H1 (cell line): ENCODE measurements around the gene FAR1. TPM values are rescaled to one million over a fixed set of nuclear protein-coding genes. Genes with fewer than 3 reads are reported as not detected.

Experiments
- CTCF ChIA-PET: fragments of 300-600 bp; sonication (Branson Sonifier 250); formaldehyde crosslinking; loops from one replicate; lab custom pipeline; 2021; ENCODE audit not compliant: partially characterized antibody; lab: Charles Lee
- POLR2A ChIA-PET: fragments of 300-600 bp; sonication (Branson Sonifier 250); formaldehyde crosslinking; loops from one replicate; lab custom pipeline; 2021; ENCODE audit warnings: inconsistent platforms; ENCODE audit not compliant: partially characterized antibody; lab: Charles Lee
- DNase-seq, 2 experiments: peaks; one replicate each; pipeline versions ENCODE4 v3.0.0 to v3.0.0-alpha.2; 2010 to 2022; ENCODE audit warnings: low spot score in 2 of 2, low read depth in 1 of 2, mixed read lengths in 1 of 2
- FAIRE-seq: peaks from 2 replicates; lab custom pipeline; 2011; peaks lifted over from hg19 to GRCh38; lab: Jason Lieb, UNC
- H2AFZ ChIP-seq: 2 replicates; pipeline ENCODE4 v1.8.1; 2012; ENCODE audit warnings: low read length, inconsistent platforms
- H2AK5ac ChIP-seq: 2 replicates; pipeline ENCODE4 v1.6.1; 2013; ENCODE audit warnings: low read depth, low read length
- H2BK120ac ChIP-seq: replicated peaks from 2 replicates; pipeline ENCODE3; 2013; ENCODE audit warnings: low read depth, low read length, inconsistent platforms
- H2BK12ac ChIP-seq: 2 replicates; pipeline ENCODE4 v1.6.1; 2013; ENCODE audit warnings: low read depth, low read length
- H2BK15ac ChIP-seq: 2 replicates; pipeline ENCODE4 v1.6.1; 2013; ENCODE audit warnings: low read length
- H2BK20ac ChIP-seq: 2 replicates; pipeline ENCODE4 v1.6.1; 2013; ENCODE audit warnings: low read length
- H2BK5ac ChIP-seq: 2 replicates; pipeline ENCODE4 v1.6.1; 2013; ENCODE audit warnings: low read depth, low read length
- H3K14ac ChIP-seq: 2 replicates; pipeline ENCODE4 v1.6.1; 2013; ENCODE audit warnings: inconsistent platforms; ENCODE audit not compliant: insufficient read length
- H3K18ac ChIP-seq: 2 replicates; pipeline ENCODE4 v1.6.1; 2013; ENCODE audit warnings: low read length; ENCODE audit errors: extremely low read depth
- H3K23ac ChIP-seq: 2 replicates; pipeline ENCODE4 v1.6.1; 2013; ENCODE audit warnings: inconsistent platforms; ENCODE audit not compliant: insufficient read length
- H3K23me2 ChIP-seq: 2 replicates; pipeline ENCODE4 v1.6.1; 2013; ENCODE audit warnings: low read depth, low read length
- H3K27ac ChIP-seq: 2 replicates; pipeline ENCODE4 v1.6.1; 2011; ENCODE audit warnings: low read depth, low read length, inconsistent platforms
- H3K27me3 ChIP-seq, 4 experiments: replicated peaks in 1 of 4; 1 replicate in 1 of 4; 2 replicates in 3 of 4; pipeline versions ENCODE4 v1.6.1 to v1.8.1; 2011 to 2013; ENCODE audit warnings: low read length in 3 of 4, mild to moderate bottlenecking in 3 of 4, inconsistent platforms in 2 of 4, mixed read lengths in 2 of 4, moderate library complexity in 1 of 4; ENCODE audit not compliant: control insufficient read depth in 3 of 4, insufficient read depth in 3 of 4; ENCODE audit errors: extremely low read depth in 1 of 4
- H3K36me3 ChIP-seq, 4 experiments: 2 replicates each; pipeline versions ENCODE4 v1.6.1 to v1.8.1; 2011 to 2013; ENCODE audit warnings: mild to moderate bottlenecking in 4 of 4, low read length in 3 of 4, moderate library complexity in 2 of 4, control low read depth in 1 of 4, inconsistent platforms in 1 of 4; ENCODE audit not compliant: insufficient read depth in 4 of 4, control insufficient read depth in 2 of 4
- H3K4ac ChIP-seq: replicated peaks from 2 replicates; pipeline ENCODE3; 2013; ENCODE audit warnings: low read length, low read depth, mixed read lengths, inconsistent platforms; ENCODE audit not compliant: insufficient read length
- H3K4me1 ChIP-seq, 4 experiments: replicated peaks in 1 of 4; 1 replicate in 1 of 4; 2 replicates in 3 of 4; pipeline versions ENCODE4 v1.6.1 to v1.8.1; 2011 to 2013; ENCODE audit warnings: low read length in 3 of 4, inconsistent platforms in 2 of 4, mixed read lengths in 1 of 4; ENCODE audit not compliant: insufficient read depth in 4 of 4, control insufficient read depth in 3 of 4
- H3K4me2 ChIP-seq, 2 experiments: 2 replicates each; pipeline versions ENCODE4 v1.6.1 to v1.8.1; 2011 to 2013; ENCODE audit warnings: low read depth in 2 of 2, low read length in 2 of 2, control low read depth in 1 of 2, inconsistent platforms in 1 of 2, mild to moderate bottlenecking in 1 of 2; ENCODE audit not compliant: insufficient read depth in 1 of 2
- H3K4me3 ChIP-seq, 4 experiments: fragments of 200-600, 300-600 bp in 1 of 4; sonication (generic), shearing (Covaris generic), sonication (Bioruptor Twin) in 1 of 4; 2 replicates each; pipeline versions ENCODE4 v1.5.1 to v1.8.1; 2011 to 2016; ENCODE audit warnings: low read length in 4 of 4, low read depth in 3 of 4, control low read depth in 2 of 4, inconsistent platforms in 2 of 4, mild to moderate bottlenecking in 2 of 4, mixed read lengths in 1 of 4, moderate library complexity in 1 of 4; ENCODE audit not compliant: insufficient read depth in 2 of 4; ENCODE audit errors: extremely low read depth in 1 of 4
- H3K56ac ChIP-seq: replicated peaks from 2 replicates; pipeline ENCODE3; 2013; ENCODE audit warnings: low read depth, mild to moderate bottlenecking, mixed read lengths, low read length, inconsistent platforms; ENCODE audit not compliant: insufficient read length
- H3K79me1 ChIP-seq: 2 replicates; pipeline ENCODE4 v1.6.1; 2013; ENCODE audit warnings: low read depth, low read length, control low read depth
- H3K79me2 ChIP-seq, 2 experiments: 2 replicates each; pipeline versions ENCODE4 v1.6.1 to v1.8.1; 2012 to 2013; ENCODE audit warnings: low read length in 2 of 2, mild to moderate bottlenecking in 2 of 2, inconsistent platforms in 1 of 2; ENCODE audit not compliant: insufficient read depth in 2 of 2, control insufficient read depth in 1 of 2
- H3K9ac ChIP-seq, 4 experiments: replicated peaks in 1 of 4; 1 replicate in 1 of 4; 2 replicates in 3 of 4; pipeline versions ENCODE4 v1.6.1 to v1.8.1; 2011 to 2013; ENCODE audit warnings: low read depth in 3 of 4, low read length in 3 of 4, control low read depth in 2 of 4, mild to moderate bottlenecking in 2 of 4, moderate library complexity in 2 of 4, inconsistent platforms in 1 of 4; ENCODE audit errors: extremely low read depth in 1 of 4
- H3K9me3 ChIP-seq, 2 experiments: 2 replicates each; pipeline versions ENCODE4 v1.6.1 to v1.8.1; 2012 to 2013; ENCODE audit warnings: mild to moderate bottlenecking in 2 of 2, moderate library complexity in 2 of 2, control low read depth in 1 of 2, inconsistent platforms in 1 of 2, low read depth in 1 of 2, low read length in 1 of 2, mixed read lengths in 1 of 2; ENCODE audit not compliant: insufficient read depth in 2 of 2
- H4K20me1 ChIP-seq, 2 experiments: replicated peaks in 1 of 2; 2 replicates each; pipeline versions ENCODE3 to v1.8.1; 2011 to 2013; ENCODE audit warnings: inconsistent platforms in 2 of 2, low read length in 2 of 2, mild to moderate bottlenecking in 1 of 2; ENCODE audit not compliant: insufficient read depth in 2 of 2, control insufficient read depth in 1 of 2
- H4K5ac ChIP-seq: 2 replicates; pipeline ENCODE4 v1.6.1; 2013; ENCODE audit warnings: low read length, low read depth, mixed read lengths, inconsistent platforms; ENCODE audit not compliant: insufficient read length
- H4K8ac ChIP-seq: 2 replicates; pipeline ENCODE4 v1.8.0; 2013; ENCODE audit warnings: mild to moderate bottlenecking, moderate library complexity, low read length, inconsistent platforms; ENCODE audit not compliant: insufficient read depth; ENCODE audit errors: extremely low read depth
- H4K91ac ChIP-seq: replicated peaks from 2 replicates; pipeline ENCODE3; 2013; ENCODE audit warnings: low read length, mixed read lengths, inconsistent platforms; ENCODE audit not compliant: insufficient read length
- EGR1 ChIP-seq: IDR thresholded peaks from 2 replicates; pipeline ENCODE4 v1.6.1; 2011; ENCODE audit warnings: low read depth, low read length, borderline replicate concordance
- TEAD4 ChIP-seq: IDR thresholded peaks from 2 replicates; pipeline ENCODE4 v1.6.1; 2012; ENCODE audit warnings: low read depth, low read length, inconsistent platforms, mixed read lengths
- WGBS, 2 experiments: shearing (Covaris generic) in 1 of 2; methylation state at CpG; one replicate each; pipeline versions ENCODE4 v1.1.6 to v1.1.7; 2013 to 2015; ENCODE audit warnings: low lambda C conversion rate in 2 of 2, mixed read lengths in 2 of 2, inconsistent platforms in 1 of 2, low coverage in 1 of 2, missing lambda C conversion rate in 1 of 2; ENCODE audit not compliant: insufficient replicate concordance in 2 of 2, insufficient coverage in 1 of 2, insufficient read length in 1 of 2; ENCODE audit errors: extremely low coverage in 1 of 2, missing lambda C conversion rate in 1 of 2; 5-methylcytosine and 5-hydroxymethylcytosine counted together
- polyA plus RNA-seq, 7 experiments: library from polyadenylated mRNA; depleted of rRNA in 3 of 7; stranded (reverse) in 5 of 7; unstranded in 2 of 7; fragments of >200 nt in 5 of 7; fragments of 200-250 nt in 2 of 7; gene quantifications; 1 replicate in 5 of 7; 2 replicates in 1 of 7; 4 replicates in 1 of 7; pipeline versions ENCODE4 v1.2.1 to v1.2.3, GENCODE V29; 2011 to 2013; ENCODE audit warnings: missing spikeins in 2 of 7, mixed read lengths in 2 of 7
- total RNA-seq: library from RNA; stranded (reverse); fragmentation: NEBNext Ultra II Directional; extraction: Animal tissue kit (Norgen Biotek cat#: 25700); gene quantifications from 2 replicates; pipeline ENCODE4 v1.2.1, GENCODE V29; 2021

Gene FAR1
- total and polyA plus RNA-seq, 2 of the 8 experiments (the other 6 are each of a cell fraction or from before 2014, with no cell fraction given), result 29.7 to 68.5 TPM

GRCh38 chr11:13635290-13635689 lies 33.2 kb upstream of the FAR1 start:
- H4K91ac ChIP-seq, result no peak overlapping the region
- H2BK20ac ChIP-seq, result no peak overlapping the region
- peak; percentile 59 for TF ChIP-seq TEAD4
- TF ChIP-seq EGR1, result no peak
- no peak overlapping the region for H3K23ac ChIP-seq
- H3K79me1 ChIP-seq, result no peaks in the 10 kb centered on the region
- H3K4me1 ChIP-seq, result no peaks in the 10 kb centered on the region; a peak in 1 of 7 replicates
- H2AFZ ChIP-seq, result peak overlapping the region; percentile 41; the same call in 1 of the 2 replicates
- H3K9ac ChIP-seq, result no peak overlapping the region
- H3K9me3 ChIP-seq, result no peaks in the 10 kb centered on the region; a peak in 1 of 4 replicates
- no peak overlapping the region for H2BK120ac ChIP-seq
- no peaks in the 10 kb centered on the region for H4K20me1 ChIP-seq
- no peak overlapping the region for H3K4me2 ChIP-seq
- 90% methylated on average over 5 of the region's 5 CpGs; no CpG with 5 or more reads in 1 of the 2 experiments for WGBS, 2 experiments
- no peak overlapping the region for H3K4ac ChIP-seq
- no peak overlapping the region for H2AK5ac ChIP-seq
- H3K4me3 ChIP-seq, result no peak overlapping the region
- no peak overlapping the region for H4K8ac ChIP-seq
- no peaks in the 10 kb centered on the region for H3K27me3 ChIP-seq
- POLR2A ChIA-PET, result interaction anchor here (0.9 kb wide), 1 partner anchor 75 kb away, joined by 3 read pairs; no protein-coding TSS in a partner anchor
- H3K56ac ChIP-seq, result no peak overlapping the region
- FAIRE-seq (no peak), DNase-seq (no peak)
- no peaks in the 10 kb centered on the region for H3K36me3 ChIP-seq
- H3K27ac ChIP-seq, result no peak overlapping the region
- no peak overlapping the region for H4K5ac ChIP-seq
- H2BK5ac ChIP-seq, result no peak overlapping the region
- H3K23me2 ChIP-seq, result no peaks in the 10 kb centered on the region
- H3K79me2 ChIP-seq, result no peaks in the 10 kb centered on the region
- no peak overlapping the region for H3K18ac ChIP-seq
- CTCF ChIA-PET, result interaction anchor here (0.8 kb wide), 1 partner anchor 53 kb away, joined by 3 read pairs; no protein-coding TSS in a partner anchor
- H2BK15ac ChIP-seq, result no peak overlapping the region
- no peak overlapping the region for H2BK12ac ChIP-seq
- no peak overlapping the region for H3K14ac ChIP-seq
